Upper lobe of left lung (tissue), 6 donors: Measurements from ENCODE around the gene PLEKHG4. TPM values are rescaled to one million over a fixed set of nuclear protein-coding genes. Genes with fewer than 3 reads are reported as not detected.

Experiments used
- ATAC-seq, 2 donors: fragments of 200-7000 bp; cut with Tn5 transposase; one replicate each; pipeline ENCODE4 v1.9.1; 2022; ENCODE audit warnings: mild to moderate bottlenecking in 2 of 2, moderate library complexity in 2 of 2; ENCODE audit not compliant: low FRiP score in 2 of 2
- DNase-seq, 2 donors: peaks; one replicate each; pipeline ENCODE4 v3.0.0-alpha.2; 2019 to 2020
- H3K27ac ChIP-seq, 4 donors: fragments of 200-600 bp; sonication (generic); one replicate each; pipeline ENCODE4 v1.5.1; 2016 to 2019
- H3K27me3 ChIP-seq, 4 donors: fragments of 200-600 bp; sonication (generic); one replicate each; pipeline ENCODE4 v1.5.1; 2017 to 2019
- H3K36me3 ChIP-seq, 4 donors: fragments of 200-600 bp; sonication (generic); one replicate each; pipeline ENCODE4 v1.5.1; 2016 to 2019
- H3K4me1 ChIP-seq, 4 donors: fragments of 200-600 bp; sonication (generic); one replicate each; pipeline ENCODE4 v1.5.1; 2018 to 2019
- H3K4me3 ChIP-seq, 4 donors: fragments of 200-600 bp; sonication (generic); one replicate each; pipeline ENCODE4 v1.5.1; 2017 to 2019; ENCODE audit warnings: mild to moderate bottlenecking in 2 of 4, moderate library complexity in 1 of 4
- H3K9me3 ChIP-seq, 4 donors: fragments of 200-600 bp; sonication (generic); one replicate each; pipeline ENCODE4 v1.5.1; 2018 to 2019
- CTCF ChIP-seq, 6 experiments: fragments of 450-650 bp in 4 of 6; fragments of 200-600 bp in 2 of 6; sonication (generic) in 2 of 6; IDR thresholded peaks; one replicate each; pipeline ENCODE4 v1.5.1; 2016 to 2019; ENCODE audit warnings: antibody characterized with exemption in 6 of 6
- EP300 ChIP-seq, 4 donors: sonication (generic); formaldehyde crosslinking; IDR thresholded peaks; one replicate each; pipeline ENCODE4 v1.5.1; 2017; ENCODE audit warnings: antibody characterized with exemption in 4 of 4, control low read depth in 2 of 4
- POLR2A ChIP-seq, 4 donors: fragments of 450-650 bp; IDR thresholded peaks; one replicate each; pipeline ENCODE4 v1.5.1; 2016 to 2017; ENCODE audit warnings: antibody characterized with exemption in 4 of 4, mild to moderate bottlenecking in 2 of 4
- POLR2AphosphoS5 ChIP-seq, 2 donors: sonication (generic); formaldehyde crosslinking; IDR thresholded peaks; one replicate each; pipeline ENCODE4 v1.5.1; 2017; ENCODE audit warnings: antibody characterized with exemption in 2 of 2
- WGBS, 2 donors: methylation state at CpG; one replicate each; pipeline ENCODE4 v1.1.5; 2017 to 2018; 5-methylcytosine and 5-hydroxymethylcytosine counted together
- total RNA-seq, 6 donors: library from RNA; depleted of rRNA in 4 of 6; stranded (reverse); fragments of >200 nt in 4 of 6; gene quantifications; one replicate each; pipeline versions ENCODE4 v1.1.0 to v1.2.1, GENCODE V29; 2016 to 2021
- donor health status: DM: no; HTN: no; CAD: no; lungs with moderate emphysema.
- donor health status: DM: no; HTN: yes; CAD: no; lungs with severe emphysema.

Gene PLEKHG4
- total RNA-seq, 6 donors from 2014 or later, result 13.4 to 39.8 (median 16.5) TPM

GRCh38 chr16:67310561-67310960, 31.2 kb downstream of the PLEKHG4 start:
- H3K4me1 ChIP-seq, result peaks cover 4 to 7% (median 5%) of the 10 kb centered on the region in 4 donors
- TF ChIP-seq POLR2A (IDR thresholded peaks at IDR 0.05), result no peak
- no peak for TF ChIP-seq CTCF (IDR thresholded peaks at IDR 0.05)
- TF ChIP-seq EP300 (IDR thresholded peaks at IDR 0.05), result no peak
- TF ChIP-seq POLR2AphosphoS5 (IDR thresholded peaks at IDR 0.05), result no peak
- no peak for DNase-seq
- H3K36me3 ChIP-seq, result no peaks in the 10 kb centered on the region
- no peaks in the 10 kb centered on the region for H3K9me3 ChIP-seq
- ATAC-seq, result no peak
- no peaks in the 10 kb centered on the region for H3K27me3 ChIP-seq
- no peak overlapping the region for H3K4me3 ChIP-seq
- WGBS, 2 donors, result 91 to 93% methylated on average over 3 of the region's 3 CpGs
- no peak overlapping the region for H3K27ac ChIP-seq

- Histone ChIP-seq H3K4me1 (peaks cover 4 to 7% (median 5%) of the 10 kb centered on the region in 4 donors), H3K27ac (peak overlapping the region in 2 of 4 donors; percentile 7 to 65)
These were observed 32.5 kb downstream of the PLEKHG4 start for GRCh38 chr16:67311607-67312488.

GRCh38 chr16:67312719-67313118, 33.4 kb downstream of the PLEKHG4 start:
- Histone ChIP-seq H3K27me3 (no peaks in the 10 kb centered on the region), H3K4me3 (no peak overlapping the region), H3K36me3 (no peaks in the 10 kb centered on the region), H3K9me3 (no peaks in the 10 kb centered on the region), H3K27ac (peak overlapping the region in 2 of 4 donors; percentile 14 to 65), H3K4me1 (peaks cover 4 to 7% (median 5%) of the 10 kb centered on the region in 4 donors)
- TF ChIP-seq POLR2A (IDR thresholded peaks at IDR 0.05) (no peak), POLR2AphosphoS5 (IDR thresholded peaks at IDR 0.05) (no peak), CTCF (IDR thresholded peaks at IDR 0.05) (no peak), EP300 (IDR thresholded peaks at IDR 0.05) (no peak)
- no peak for ATAC-seq
- no peak for DNase-seq

More at GRCh38 chr16:67311607-67312488, 32.5 kb downstream of the PLEKHG4 start:
- Histone ChIP-seq H3K27me3 (no peaks in the 10 kb centered on the region), H3K4me3 (no peak overlapping the region), H3K9me3 (no peaks in the 10 kb centered on the region), H3K36me3 (no peaks in the 10 kb centered on the region)
- WGBS, 2 donors, result 45 to 52% methylated on average over 5 of the region's 5 CpGs
- peak; percentile 36 to 94 for ATAC-seq
- DNase-seq, result no peak
- TF ChIP-seq POLR2A (IDR thresholded peaks at IDR 0.05) (no peak), POLR2AphosphoS5 (IDR thresholded peaks at IDR 0.05) (peak in 1 of 2 donors; percentile 21), EP300 (IDR thresholded peaks at IDR 0.05) (peak in 1 of 4 donors; percentile 24), CTCF (IDR thresholded peaks at IDR 0.05) (no peak)

- TF ChIP-seq POLR2A (IDR thresholded peaks at IDR 0.05) (no peak), EP300 (IDR thresholded peaks at IDR 0.05) (no peak), POLR2AphosphoS5 (IDR thresholded peaks at IDR 0.05) (no peak), CTCF (IDR thresholded peaks at IDR 0.05) (no peak)
- Histone ChIP-seq H3K4me3 (no peak overlapping the region), H3K27ac (no peak overlapping the region), H3K36me3 (no peaks in the 10 kb centered on the region), H3K4me1 (peaks cover 0 to under 1% (median under 1%) of the 10 kb centered on the region in 4 donors), H3K27me3 (no peaks in the 10 kb centered on the region), H3K9me3 (no peaks in the 10 kb centered on the region)
- no peak for DNase-seq
- no peak for ATAC-seq
These were observed 38.5 kb downstream of the PLEKHG4 start for GRCh38 chr16:67317853-67318252.
